Tibial nerve (tissue), 3 donors: ENCODE data around the gene CDH12.

Experiments
- POLR2A ChIP-seq, 2 donors: fragments of 450-650 bp; IDR thresholded peaks; one replicate each; pipeline ENCODE4 v1.6.1; 2017; ENCODE audit warnings: antibody characterized with exemption in 2 of 2, mild to moderate bottlenecking in 2 of 2, moderate library complexity in 2 of 2
- TF ChIP-seq, protein P1 (sequence below), 5 experiments: fragments of 200-600 bp in 3 of 5; fragments of 450-650 bp in 2 of 5; sonication (generic) in 3 of 5; IDR thresholded peaks; one replicate each; pipeline ENCODE4 v1.5.1; 2016 to 2019; ENCODE audit warnings: antibody characterized with exemption in 5 of 5, mild to moderate bottlenecking in 3 of 5, moderate library complexity in 2 of 5

- TF ChIP-seq, protein P1, sequence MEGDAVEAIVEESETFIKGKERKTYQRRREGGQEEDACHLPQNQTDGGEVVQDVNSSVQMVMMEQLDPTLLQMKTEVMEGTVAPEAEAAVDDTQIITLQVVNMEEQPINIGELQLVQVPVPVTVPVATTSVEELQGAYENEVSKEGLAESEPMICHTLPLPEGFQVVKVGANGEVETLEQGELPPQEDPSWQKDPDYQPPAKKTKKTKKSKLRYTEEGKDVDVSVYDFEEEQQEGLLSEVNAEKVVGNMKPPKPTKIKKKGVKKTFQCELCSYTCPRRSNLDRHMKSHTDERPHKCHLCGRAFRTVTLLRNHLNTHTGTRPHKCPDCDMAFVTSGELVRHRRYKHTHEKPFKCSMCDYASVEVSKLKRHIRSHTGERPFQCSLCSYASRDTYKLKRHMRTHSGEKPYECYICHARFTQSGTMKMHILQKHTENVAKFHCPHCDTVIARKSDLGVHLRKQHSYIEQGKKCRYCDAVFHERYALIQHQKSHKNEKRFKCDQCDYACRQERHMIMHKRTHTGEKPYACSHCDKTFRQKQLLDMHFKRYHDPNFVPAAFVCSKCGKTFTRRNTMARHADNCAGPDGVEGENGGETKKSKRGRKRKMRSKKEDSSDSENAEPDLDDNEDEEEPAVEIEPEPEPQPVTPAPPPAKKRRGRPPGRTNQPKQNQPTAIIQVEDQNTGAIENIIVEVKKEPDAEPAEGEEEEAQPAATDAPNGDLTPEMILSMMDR (IDR thresholded peaks at IDR 0.05), result no peak
- no peak for TF ChIP-seq POLR2A (IDR thresholded peaks at IDR 0.05)
Measured at GRCh38 chr5:22572941-22573340, 280.2 kb downstream of the CDH12 start.
